Measurements from ENCODE around the gene SBNO2.

GRCh38 chr19:1108291-1109031 is 65.6 kb downstream of the SBNO2 start:
- no peak for TF ChIP-seq CTCF (conservative IDR thresholded peaks at IDR 0.05; ENCODE audit: low read length)
- TF ChIP-seq EZH2phosphoT487 (IDR thresholded peaks at IDR 0.05; ENCODE audit: borderline replicate concordance, low read depth, low read length): no peak
